Stimulated activated CD4-positive, alpha-beta T cell treated with anti-CD3 and anti-CD28 coated beads, Interleukin-4, amount 100 ng/mL, for 1 hour (primary cell): ENCODE results near the gene PHKA1.
"Not testable (repeated sequence)": the region's sequence is repeated elsewhere in the genome, so short reads cannot be mapped to it uniquely, and the experiment has no call there.

Experiments
- DNase-seq: peaks from one replicate; pipeline ENCODE4 v3.0.0-alpha.2; 2020

The PHKA1 gene

DNA sequence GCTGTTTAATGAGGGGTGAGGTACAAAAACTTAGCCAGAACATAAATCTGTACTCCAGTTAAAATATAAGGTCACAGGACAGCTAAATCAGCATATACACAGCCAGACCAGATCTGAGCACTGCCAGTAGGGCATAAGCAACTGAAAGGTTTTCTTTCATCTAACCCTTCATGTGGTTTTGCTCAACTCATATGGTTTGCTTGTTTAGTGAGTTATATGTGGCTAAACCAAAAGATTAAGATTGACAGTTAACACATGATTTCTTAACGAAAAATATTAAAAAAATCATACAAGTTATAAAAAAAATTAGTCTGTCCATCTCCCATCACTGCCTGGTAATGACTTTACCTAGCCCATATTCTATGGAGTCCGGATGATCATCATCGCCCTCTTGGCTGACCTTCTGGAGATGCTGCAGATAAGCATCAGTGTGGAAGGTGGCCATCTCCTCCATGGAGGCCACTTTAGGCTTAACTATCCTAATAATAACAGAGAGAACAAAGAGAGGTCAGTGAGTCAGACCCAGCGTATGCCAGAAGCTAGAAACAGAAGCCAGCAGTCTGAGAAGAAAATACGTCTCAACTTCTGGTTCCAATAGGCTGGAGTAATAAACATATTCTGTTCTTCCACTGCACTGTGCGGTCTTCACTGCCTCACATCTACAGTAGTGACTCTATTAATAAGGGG is 145.6 kb downstream of the PHKA1 start:
- no peak for DNase-seq

GRCh38 chrX:72566448-72566847 is 147.7 kb downstream of the PHKA1 start:
- DNase-seq: no peak

GRCh38 chrX:72559655-72560054 is 154.5 kb downstream of the PHKA1 start:
- DNase-seq: not testable (repeated sequence)

DNA sequence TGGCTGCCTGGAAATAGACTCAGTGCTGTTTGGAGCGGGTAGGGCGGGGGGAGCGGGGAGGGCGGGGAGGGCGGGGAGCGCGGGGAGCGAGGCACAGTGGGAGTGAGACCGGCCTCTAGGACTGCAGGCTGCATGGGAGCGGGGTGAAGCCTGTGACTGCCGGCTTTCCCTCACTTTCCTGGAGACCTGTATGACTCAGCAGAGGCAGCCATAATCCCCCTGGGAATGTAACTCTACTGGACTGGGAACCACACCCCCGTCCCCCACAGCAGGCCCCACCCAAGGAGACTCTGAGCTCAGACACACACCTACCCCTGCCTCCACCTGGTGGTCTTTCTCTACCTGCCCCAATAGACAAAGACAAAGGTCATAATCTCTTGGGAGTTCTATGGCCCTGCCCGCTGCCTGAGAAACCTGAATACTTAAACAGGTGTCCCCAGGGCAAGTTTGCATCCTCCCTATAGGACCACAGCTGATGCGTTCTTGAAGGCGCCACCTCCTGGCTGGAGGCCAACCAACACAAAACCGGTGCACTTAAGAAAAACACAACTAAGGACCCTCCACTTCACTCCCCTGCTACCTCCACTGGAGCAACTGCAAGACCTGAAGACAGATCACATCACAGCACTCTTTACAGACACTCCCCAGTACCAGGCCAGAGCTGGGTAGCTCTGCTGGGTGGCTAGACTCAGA is 159.5 kb downstream of the PHKA1 start:
- DNase-seq: no peak

DNA sequence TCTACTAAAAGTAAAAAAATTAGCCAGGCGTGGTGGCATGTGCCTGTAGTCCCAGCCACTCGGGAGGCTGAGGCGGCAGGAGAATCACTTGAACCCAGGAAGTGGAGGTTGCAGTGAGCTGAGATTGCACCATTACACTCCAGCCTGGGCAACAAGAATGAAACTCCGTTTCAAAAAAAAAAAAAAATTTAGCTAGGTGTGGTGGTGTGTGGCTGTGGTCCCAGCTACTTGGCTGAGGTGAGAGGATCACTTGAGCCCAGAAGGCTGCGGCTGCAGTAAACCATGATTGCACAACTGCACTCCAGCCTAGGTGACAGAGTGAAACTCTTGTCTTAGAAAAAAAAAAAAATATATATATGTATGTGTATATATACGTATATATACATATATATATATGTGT is 161.7 kb downstream of the PHKA1 start:
- DNase-seq: not testable (repeated sequence)

- DNase-seq: no peak
Measured at GRCh38 chrX:72545990-72546389, 168.1 kb downstream of the PHKA1 start.

DNA sequence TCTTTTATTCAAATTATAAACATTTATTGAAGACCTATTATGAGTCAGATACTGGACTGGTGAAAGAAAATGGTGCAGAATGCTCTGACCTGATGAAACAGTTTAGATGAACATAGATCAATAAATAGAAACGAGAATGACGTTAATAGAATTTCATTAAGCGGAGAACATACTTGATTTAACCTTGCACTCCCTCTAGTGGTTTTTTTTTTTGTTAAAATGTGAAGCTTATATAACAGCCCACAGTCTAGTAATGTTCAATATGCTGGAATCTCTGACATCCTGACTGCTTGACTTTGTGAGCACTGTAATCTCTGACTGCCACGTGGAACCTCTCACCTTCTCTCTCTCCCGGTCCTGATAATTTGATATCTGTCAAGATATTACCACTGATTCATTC is 173.8 kb downstream of the PHKA1 start:
- no peak for DNase-seq

DNA sequence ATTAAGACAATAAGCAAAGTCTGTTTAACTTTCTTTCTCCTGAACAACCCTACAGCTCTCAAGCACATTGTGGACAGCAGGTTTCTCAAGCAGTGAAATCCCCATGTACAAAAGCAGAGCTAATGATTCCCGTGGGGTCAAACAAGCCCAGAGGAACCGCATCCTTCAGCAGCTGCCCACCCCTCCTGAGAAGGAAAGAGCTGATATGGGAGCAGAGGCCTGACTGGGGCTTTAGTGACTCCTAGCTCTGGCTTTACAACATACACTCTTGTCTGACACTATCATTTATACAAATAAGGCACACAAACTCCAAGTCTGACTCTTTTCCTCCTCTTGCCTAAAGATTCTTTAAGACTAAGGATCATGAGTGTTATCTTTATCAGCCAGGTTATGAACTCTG is 174.3 kb downstream of the PHKA1 start:
- DNase-seq: no peak

GRCh38 chrX:72536542-72536941 is 177.6 kb downstream of the PHKA1 start:
- no peak for DNase-seq

- DNase-seq: no peak
Measured at GRCh38 chrX:72532366-72532765, 181.7 kb downstream of the PHKA1 start.
